HK-2 (cell line): ENCODE measurements around the gene KYNU.
"Not testable (repeated sequence)": the region's sequence is repeated elsewhere in the genome, so short reads cannot be mapped to it uniquely, and the experiment has no call there.

Experiments
- DNase-seq: peaks from one replicate; pipeline ENCODE4 v3.0.0-alpha.2; 2018; ENCODE audit not compliant: unreplicated experiment

Gene KYNU

GRCh38 chr2:143026411-143027054 is 149.1 kb downstream of the KYNU start:
- DNase-seq: no peak

DNA sequence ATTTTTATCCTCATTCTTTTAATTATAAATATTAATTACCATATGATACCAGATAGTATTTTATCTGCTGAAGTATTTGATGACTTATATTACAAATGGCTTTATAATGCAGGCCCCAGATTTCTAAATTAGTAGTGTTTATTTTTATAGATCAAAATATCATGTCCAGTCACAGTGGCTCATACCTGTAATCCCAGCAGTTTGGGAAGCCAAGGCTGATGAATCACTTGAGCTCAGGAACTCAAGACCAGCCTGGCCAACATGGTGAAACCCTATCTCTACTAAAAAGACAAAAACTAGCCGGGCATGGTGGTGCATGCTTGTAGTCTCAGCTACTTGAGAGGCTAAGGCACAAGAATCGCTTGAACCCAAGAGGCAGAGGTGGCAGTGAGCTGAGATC is 151.7 kb downstream of the KYNU start:
- DNase-seq: no peak

DNA sequence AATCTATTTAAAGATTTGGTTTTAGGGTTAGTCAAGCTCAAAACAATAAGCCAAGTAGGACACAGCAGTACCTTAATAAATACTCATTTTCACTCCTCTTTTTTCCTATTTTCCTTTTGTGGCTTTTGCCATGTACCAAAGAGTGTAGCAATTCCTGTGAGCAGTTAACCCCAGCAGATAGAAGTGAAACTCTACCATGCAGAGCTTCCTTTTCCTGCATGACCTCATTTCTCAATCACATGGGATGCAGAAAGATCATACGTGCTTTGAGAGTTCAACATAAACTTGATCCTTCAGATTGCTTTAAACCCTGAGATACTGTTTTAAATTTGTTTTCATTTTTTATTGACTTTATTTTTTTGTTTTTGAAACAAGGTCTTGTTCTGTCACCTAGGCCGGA is 152.7 kb downstream of the KYNU start:
- DNase-seq: no peak

- peak; percentile 32 for DNase-seq
Observed at GRCh38 chr2:143034292-143035074, 157.0 kb downstream of the KYNU start.

DNA sequence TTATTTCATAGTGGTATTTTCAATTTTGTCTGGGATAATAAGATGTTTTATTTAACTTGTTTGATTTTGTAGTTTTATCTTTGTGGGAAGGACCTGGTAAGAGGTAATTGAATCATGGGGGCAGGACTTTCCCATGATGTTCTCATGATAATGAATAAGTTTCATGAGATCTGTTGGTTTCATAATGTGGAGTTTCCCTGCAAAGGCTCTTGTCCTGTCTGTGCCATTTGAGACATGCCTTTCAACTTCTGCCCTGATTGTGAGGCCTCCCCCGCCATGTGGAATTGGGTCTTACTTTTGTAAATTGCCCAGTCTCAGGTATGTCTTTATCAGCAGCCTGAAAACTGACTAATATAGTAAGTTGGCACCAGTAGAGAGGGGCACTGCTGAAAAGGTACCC is 174.0 kb downstream of the KYNU start:
- DNase-seq: no peak

DNA sequence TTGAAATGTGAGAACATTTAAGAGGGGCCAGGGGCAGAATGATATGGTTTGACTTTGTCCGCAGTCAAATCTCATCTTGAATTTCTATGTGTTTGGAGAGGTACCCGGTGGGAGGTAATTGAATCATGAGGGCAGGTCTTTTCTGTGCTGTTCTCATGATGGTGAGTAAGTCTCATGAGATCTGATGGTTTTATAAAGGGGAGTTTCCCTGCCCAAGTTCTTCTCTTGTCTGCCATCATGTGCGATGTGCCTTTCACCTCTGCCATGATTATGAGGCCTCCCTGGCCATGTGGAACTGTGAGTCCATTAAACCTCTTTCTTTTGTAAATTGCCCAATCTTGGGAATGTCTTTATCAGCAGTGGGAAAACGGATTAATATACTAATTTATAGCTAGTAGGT is 176.0 kb downstream of the KYNU start:
- DNase-seq: not testable (repeated sequence)

DNA sequence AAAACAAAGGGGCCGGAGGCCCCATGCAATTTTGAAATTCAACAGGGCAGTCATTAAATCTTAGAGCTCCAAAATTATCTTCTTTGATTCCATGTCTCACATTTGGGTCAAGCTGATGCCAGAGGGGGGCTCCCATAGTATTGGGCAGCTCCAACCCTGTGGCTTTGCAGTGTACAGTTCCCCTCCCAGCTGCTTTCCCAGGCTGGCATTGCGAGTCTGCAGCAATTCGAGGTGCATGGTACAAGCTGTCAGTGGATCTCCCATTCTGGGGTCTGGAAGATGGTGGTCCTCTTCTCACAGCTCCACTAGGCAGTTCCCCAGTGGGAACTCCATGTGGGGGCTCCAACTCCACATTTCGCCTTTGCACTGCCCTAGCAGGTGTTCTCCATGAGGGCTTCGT is 179.1 kb downstream of the KYNU start:
- no peak for DNase-seq

DNA sequence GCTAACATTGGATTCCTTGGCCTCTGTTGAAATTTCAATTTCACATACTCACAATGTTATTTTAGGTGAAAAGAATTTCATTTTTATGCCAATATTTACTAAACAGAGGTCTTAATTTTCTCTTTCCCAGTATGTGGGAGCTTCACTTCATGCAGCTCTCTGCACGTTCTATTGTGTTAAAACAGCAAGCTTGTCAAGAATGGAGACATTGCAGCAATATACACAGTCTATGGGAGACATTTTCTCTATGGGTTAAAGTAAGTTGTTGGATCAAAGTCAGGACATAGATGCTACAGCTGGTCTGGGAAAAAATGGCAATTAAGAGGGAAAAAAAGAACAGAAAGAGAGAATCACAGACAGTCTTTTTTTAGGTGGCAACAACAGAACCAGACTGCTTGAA is 181.4 kb downstream of the KYNU start:
- no peak for DNase-seq

DNA sequence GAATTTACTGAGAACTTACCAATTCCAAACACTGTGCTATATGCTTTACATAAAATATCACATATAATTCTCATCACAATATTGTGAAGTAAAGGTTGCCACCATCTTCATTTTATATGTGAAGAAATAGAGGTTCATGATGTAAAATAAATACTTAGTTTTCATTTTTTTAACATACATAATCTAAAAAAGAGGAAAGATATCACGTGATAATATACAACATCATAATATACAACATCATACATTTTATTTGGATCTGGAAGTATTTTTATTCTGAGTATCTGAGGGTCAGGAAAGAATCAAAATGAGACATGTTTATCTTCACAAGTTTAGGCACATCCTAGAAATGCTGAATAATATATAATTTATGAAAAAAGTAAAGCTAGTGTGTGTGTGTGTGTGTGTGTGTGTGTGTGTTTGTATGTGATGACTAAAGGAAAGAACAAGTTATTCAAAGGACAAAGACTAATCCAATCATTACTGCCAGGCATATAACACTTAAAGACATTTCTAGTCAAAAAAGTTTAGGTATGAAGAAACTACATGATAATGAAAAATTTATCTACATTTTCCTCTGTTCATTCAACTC is 186.2 kb downstream of the KYNU start:
- DNase-seq: no peak

GRCh38 chr2:143068094-143068493 is 190.6 kb downstream of the KYNU start:
- DNase-seq: no peak

DNA sequence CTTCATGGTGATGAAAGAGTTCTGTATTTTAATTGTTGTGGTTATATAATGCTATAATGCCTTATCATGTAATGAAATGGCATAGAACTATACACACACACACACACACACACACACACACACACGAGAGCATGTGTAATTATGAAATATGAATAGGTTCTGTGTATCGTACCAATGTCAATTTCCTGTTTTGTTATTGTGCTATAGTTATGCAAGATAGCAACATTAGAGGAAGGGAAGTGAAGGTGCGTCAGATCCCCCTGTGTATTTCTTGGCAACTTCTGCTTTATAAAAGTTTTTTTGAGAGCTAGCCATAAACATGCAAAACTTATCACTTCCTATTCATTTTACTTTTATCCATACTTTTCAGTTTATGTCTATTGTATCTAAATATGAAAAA is 191.0 kb downstream of the KYNU start:
- DNase-seq: no peak

DNA sequence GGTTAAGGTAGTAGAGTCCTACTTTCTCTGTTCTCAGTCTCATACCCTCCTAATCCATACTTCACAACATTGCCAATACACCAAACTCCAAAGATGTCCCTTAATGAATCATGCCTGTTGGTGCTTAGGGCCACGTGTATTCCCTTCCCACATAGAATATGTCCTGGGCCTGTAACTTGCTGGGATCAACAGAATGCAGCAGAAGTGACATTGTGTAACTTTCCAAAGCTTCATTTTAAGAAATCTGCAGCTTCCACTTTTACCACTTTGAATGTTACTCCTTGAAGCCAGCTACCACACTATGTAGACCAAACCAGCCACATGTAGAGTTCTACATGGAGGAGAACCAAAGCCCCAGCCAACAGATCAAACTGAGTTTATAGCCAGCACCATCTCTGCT is 193.2 kb downstream of the KYNU start:
- no peak for DNase-seq

- peak; percentile 20 for DNase-seq
Observed at GRCh38 chr2:143071185-143071876, 193.9 kb downstream of the KYNU start.

DNA sequence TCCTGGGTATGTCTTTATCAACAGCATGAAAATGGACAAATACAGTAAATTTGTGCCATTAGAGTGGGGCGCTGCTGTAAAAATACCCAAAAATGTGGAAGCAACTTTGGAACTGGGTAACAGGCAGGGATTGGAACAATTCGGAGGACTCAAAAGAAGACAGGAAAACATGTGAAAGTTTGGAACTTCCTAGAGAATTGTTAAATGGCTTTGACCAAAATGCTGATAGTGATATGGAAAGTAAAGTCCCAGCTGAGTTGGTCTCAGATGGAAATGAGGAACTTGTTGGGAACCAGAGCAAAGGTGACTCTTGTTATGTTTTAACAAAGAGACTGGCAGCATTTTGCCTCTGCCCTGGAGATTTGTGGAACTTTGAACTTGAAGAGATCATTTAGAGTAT is 197.4 kb downstream of the KYNU start:
- DNase-seq: not testable (repeated sequence)

DNA sequence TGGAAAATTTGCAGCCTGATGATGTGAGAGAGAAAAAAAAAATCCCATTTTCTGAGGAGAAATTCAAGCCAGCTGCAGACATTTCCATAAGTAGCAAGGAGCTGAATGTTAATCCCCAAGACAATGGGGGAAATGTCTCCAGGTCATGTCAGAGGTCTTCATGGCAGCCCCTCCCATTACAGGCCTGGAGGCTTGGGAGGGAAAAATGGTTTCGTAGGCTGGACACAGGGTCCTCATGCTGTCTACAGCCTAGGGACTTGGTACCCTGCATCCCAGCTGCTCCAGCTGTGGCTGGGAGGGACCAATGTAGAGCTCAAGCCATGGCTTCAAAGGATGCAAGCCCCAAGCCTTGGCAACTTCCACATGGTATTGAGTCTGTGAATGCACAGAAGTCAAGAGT is 198.2 kb downstream of the KYNU start:
- no peak for DNase-seq

- DNase-seq: no peak
Observed at GRCh38 chr2:143078104-143078503, 200.6 kb downstream of the KYNU start.

DNA sequence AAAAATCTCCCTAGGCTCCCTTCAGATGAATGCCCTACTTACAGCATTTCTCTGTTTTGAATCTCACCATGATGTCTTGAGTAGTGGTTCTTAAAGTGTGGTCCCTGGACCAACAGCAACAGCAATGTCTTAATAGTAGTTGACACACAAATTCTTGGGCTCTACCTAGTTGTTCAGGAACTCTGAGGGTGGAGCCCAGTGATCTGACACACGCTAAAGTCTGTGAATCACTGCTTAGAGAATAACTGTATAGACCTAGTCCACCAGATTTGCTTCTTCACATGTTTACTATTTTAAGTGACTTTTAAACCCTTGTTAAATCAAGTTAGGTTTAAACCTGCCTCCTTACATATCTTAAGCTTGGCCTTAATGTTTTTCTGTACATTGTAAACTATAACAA is 204.2 kb downstream of the KYNU start:
- no peak for DNase-seq

DNA sequence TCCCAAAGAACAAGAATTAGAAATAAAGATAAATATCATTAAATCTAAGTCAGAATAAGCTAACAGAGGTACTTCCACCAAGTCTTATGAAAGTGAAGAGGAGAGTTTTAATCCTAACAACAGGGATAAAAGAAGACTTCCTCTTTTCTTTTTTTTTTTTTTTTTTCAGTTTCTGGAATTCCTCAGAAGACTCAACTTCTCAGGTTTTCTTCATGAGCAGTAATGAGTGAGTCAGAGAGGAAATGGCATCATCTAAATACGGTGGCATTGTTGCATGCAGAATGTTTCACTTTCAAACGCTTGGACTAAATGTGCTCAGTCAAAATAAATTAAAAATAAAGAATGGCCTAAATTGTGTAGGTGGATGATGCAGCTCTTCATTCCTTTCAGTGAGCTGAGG is 206.2 kb downstream of the KYNU start:
- DNase-seq: peak; percentile 11

DNA sequence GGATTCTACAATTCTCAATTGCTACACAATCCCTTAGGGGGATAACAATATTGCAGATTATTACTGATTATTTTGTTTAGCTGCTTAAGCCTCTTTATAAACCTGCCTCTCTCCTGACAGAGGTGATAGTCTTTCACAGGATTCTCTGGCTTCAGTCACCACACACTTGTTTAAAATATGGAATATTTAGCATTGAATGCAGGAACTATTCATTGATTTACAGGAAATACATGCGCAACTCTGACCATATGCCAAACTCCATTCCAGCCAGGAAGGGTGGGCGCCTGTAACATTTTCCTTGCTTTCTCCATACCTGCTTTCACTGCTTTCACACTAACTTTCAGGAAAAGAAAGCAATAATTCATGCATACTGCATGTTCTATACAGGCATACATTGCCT is 207.0 kb downstream of the KYNU start:
- no peak for DNase-seq

- DNase-seq: no peak
Observed at GRCh38 chr2:143085125-143085784, 207.8 kb downstream of the KYNU start.

DNA sequence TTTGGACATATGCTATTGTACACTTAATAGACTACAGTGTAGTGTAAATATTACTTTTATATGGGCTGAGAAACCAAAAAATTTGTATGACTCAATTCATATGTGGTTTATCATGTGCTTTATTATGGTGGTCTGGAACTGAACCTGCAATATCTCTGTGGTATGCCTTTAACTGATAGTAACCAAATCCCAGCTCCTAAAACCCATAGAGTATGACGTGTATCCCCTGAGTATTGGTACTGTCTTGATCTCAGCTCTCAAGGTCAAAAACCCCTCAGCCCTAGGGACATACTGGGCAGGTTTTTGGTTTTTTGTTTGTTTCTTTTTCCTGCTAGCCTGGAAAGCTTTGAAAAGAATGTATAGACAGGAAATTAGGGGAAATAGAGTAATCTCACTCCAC is 209.6 kb downstream of the KYNU start:
- DNase-seq: no peak

GRCh38 chr2:143088388-143088787 is 210.9 kb downstream of the KYNU start:
- DNase-seq: no peak
